GM21515 (cell line): ENCODE measurements around the gene C5orf15.

Experiments used
- ATAC-seq: cut with Tn5 transposase; IDR thresholded peaks from one replicate; pipeline ENCODE4 v1.9.1; 2021; ENCODE audit not compliant: unreplicated experiment

The C5orf15 gene

GRCh38 chr5:133925269-133925668, 43.2 kb downstream of the C5orf15 start:
- no peak for ATAC-seq

- no peak for ATAC-seq
Measured at GRCh38 chr5:133924221-133924920, 44.1 kb downstream of the C5orf15 start.

- no peak for ATAC-seq
Measured at GRCh38 chr5:133921979-133922378, 46.4 kb downstream of the C5orf15 start.

- no peak for ATAC-seq
Measured at GRCh38 chr5:133921069-133921468, 47.4 kb downstream of the C5orf15 start.

- no peak for ATAC-seq
Measured at GRCh38 chr5:133919148-133920136, 49.0 kb downstream of the C5orf15 start.

GRCh38 chr5:133918731-133919130, 49.7 kb downstream of the C5orf15 start:
- ATAC-seq: no peak

GRCh38 chr5:133918316-133918715, 50.1 kb downstream of the C5orf15 start:
- no peak for ATAC-seq

GRCh38 chr5:133917785-133918184, 50.6 kb downstream of the C5orf15 start:
- ATAC-seq: no peak

- ATAC-seq: no peak
Measured at GRCh38 chr5:133916914-133917313, 51.5 kb downstream of the C5orf15 start.

GRCh38 chr5:133916479-133916878, 51.9 kb downstream of the C5orf15 start:
- ATAC-seq: no peak

GRCh38 chr5:133914434-133914833, 54.0 kb downstream of the C5orf15 start:
- ATAC-seq: no peak

GRCh38 chr5:133913413-133914155, 54.8 kb downstream of the C5orf15 start:
- no peak for ATAC-seq

- ATAC-seq: no peak
Measured at GRCh38 chr5:133912951-133913350, 55.5 kb downstream of the C5orf15 start.

- no peak for ATAC-seq
Measured at GRCh38 chr5:133910571-133910970, 57.9 kb downstream of the C5orf15 start.

GRCh38 chr5:133909603-133910002, 58.8 kb downstream of the C5orf15 start:
- ATAC-seq: no peak

GRCh38 chr5:133907075-133907474, 61.4 kb downstream of the C5orf15 start:
- ATAC-seq: no peak

GRCh38 chr5:133906303-133906702, 62.1 kb downstream of the C5orf15 start:
- no peak for ATAC-seq
